HPDE6-E6E7 (cell line): ENCODE data around the gene POLR1A.

Experiments
- DNase-seq: peaks from one replicate; pipeline ENCODE4 v3.0.0; 2011; ENCODE audit warnings: missing footprints; ENCODE audit errors: extremely low spot score

The POLR1A gene

GRCh38 chr2:86064006-86064405 lies 41.7 kb downstream of the POLR1A start:
- DNase-seq = no peak

DNA sequence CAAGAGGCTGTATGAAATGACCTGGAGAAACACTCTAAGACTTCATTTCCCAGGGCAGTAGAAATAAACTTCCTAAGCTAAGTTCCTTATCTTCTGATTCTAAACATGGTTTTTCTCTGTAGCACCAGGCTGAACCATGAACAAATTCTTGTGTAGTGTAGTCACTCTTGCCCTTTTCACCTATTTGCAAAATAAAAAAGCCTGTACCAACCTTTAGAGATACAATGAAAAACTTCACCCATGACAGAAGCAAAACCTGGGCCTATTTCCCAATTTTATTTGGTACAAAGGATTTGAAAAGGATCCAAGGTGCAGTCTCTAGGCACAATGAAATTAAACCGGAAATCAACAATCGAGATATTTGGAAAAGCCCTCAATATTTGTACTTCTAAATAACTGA lies 43.6 kb downstream of the POLR1A start:
- peak; percentile 15 for DNase-seq

- no peak for DNase-seq
These were observed 48.9 kb downstream of the POLR1A start for GRCh38 chr2:86056590-86057331.

- DNase-seq = no peak
These were observed 50.4 kb downstream of the POLR1A start for GRCh38 chr2:86055314-86055713.

GRCh38 chr2:86054535-86055082 lies 51.1 kb downstream of the POLR1A start:
- DNase-seq = no peak

DNA sequence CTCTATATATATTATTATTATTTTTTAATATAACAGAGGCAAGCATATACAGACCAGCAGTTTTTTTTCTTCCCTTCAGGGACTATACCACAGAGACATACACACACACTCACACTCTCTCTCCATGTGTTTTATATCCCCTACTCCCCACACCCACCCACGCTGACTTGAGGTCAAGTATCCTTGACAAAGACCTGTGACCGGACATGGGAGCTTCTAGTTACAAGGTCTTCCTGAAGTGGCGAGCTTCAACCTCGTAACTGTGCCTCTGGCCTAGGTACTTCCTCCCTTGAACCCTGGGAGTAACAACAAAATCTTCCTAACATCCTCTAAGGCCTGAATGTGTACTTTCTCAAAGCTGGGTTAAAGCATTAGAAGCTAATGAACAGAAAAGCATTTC lies 52.5 kb downstream of the POLR1A start:
- no peak for DNase-seq

GRCh38 chr2:86052676-86053075 lies 53.0 kb downstream of the POLR1A start:
- no peak for DNase-seq

DNA sequence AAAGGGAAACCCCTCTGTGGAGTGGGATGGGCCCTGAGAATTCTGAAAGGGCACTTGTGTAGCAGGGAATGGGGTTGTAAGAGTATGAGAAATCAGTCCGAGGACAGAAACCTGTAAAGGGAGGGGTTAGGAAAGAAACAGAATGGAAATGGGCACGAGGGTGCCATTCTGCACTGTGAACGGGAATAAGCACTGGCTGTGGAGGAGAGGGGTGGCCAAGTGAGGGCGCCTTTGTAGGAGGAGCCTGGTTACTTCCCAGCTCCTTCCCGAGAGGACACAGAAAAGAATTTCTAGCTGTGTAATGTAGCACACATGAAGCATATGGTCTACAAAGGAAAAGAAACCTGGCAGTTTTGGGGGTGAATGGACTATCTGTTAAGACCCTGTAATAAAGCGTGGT lies 53.4 kb downstream of the POLR1A start:
- DNase-seq = no peak

DNA sequence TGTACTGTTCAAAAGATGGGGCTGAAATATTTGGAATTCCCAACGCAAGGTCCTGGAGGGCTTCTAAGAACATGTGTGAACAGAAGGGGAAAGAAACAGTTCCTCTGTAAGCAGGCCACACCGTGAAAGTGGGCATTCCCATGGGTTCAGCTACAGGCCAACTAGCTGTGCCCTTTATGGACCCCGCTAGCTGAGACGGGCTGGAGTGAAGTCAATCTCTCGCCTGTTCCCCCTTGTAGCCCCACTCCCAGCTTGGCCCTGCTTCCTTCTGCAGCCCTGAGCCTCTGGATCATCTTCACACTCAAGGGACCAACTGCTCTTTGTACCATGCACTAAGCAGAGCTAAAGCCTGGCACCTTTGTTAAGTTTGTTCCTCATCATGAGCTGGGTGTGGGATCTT lies 55.4 kb downstream of the POLR1A start:
- no peak for DNase-seq

- DNase-seq = no peak
These were observed 56.2 kb downstream of the POLR1A start for GRCh38 chr2:86049529-86049928.

DNA sequence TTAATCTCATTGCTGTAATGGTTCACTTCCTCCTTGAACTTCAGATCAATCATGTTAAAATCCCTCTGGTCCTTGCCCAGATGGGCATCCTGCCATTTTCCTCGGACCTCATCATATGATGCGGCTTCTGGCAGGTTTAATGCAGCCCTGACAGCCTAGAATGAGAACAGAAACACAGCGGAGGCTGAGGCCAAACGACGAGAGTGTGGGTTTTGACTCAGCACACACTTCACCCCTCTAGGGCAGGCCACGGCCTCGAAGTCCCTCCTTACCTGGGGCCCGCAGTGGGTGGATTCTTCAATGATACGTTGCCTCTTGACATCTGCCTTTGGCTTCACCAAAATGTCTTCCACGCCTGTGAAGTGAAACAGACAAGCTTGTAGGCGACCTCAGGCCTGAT lies 56.8 kb downstream of the POLR1A start:
- DNase-seq = no peak

GRCh38 chr2:86048383-86048701 lies 57.3 kb downstream of the POLR1A start:
- DNase-seq = no peak

- no peak for DNase-seq
These were observed 57.9 kb downstream of the POLR1A start for GRCh38 chr2:86047575-86048382.

GRCh38 chr2:86045541-86045940 lies 60.1 kb downstream of the POLR1A start:
- DNase-seq = no peak

DNA sequence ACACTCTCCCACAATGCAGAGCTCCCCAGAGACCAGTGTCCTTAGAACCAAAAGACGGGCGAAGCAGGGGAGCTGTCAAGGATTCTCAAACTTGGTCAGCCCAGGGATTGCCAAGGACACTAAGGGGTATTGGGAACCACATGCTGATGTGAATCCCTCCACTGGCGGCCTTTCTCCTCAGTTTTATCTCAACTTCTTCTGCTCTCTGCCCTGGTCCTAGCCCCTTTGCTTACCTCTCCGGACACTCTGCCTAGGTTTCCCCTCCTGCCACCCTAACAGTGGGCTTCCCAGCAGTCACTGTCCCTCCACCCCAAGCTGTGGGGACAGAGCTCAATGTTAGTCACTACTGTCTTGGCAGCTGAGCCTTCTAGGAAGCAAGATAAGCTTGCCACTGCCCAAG lies 61.1 kb downstream of the POLR1A start:
- DNase-seq = no peak

GRCh38 chr2:86044045-86044444 lies 61.6 kb downstream of the POLR1A start:
- no peak for DNase-seq

GRCh38 chr2:86042256-86043168 lies 63.2 kb downstream of the POLR1A start:
- DNase-seq = no peak

DNA sequence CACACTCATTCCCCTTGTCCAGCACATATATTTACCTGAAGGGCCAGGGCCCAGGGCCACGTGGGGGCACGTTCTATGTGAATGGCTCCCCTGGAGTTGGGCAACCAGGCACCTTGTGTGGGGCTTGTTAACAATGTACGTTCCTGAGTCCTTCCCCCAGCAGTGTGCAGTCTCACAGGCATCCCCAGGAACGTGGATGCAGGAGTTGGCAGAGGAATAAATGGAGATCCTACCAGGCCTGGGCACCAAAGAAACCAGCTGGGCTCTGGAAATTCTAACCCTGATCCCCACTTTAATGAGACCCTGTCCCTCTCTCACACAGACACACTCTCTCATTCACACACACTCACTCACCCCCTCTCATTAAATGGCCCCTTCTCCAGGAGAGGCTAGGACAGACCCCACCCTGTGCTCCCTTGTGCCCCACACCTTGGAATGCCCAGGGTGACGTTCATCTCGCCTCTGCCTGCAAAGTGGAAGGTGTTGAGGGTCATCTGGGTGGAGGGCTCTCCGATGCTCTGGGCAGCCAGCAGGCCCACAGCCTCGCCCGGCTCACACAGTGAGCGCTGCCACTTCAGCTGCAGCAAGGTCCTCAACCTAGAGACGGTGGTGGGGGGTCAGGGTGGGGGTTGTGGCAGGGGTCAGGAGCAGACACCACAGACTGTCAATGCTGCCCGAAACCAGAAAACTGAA lies 65.6 kb downstream of the POLR1A start:
- no peak for DNase-seq

GRCh38 chr2:86039178-86039962 lies 66.3 kb downstream of the POLR1A start:
- no peak for DNase-seq

- no peak for DNase-seq
These were observed 67.2 kb downstream of the POLR1A start for GRCh38 chr2:86038291-86039081.
